Endodermal cell (in vitro differentiated cells): Measurements from ENCODE around the gene COLEC11. TPM values are rescaled to one million over a fixed set of nuclear protein-coding genes. Genes with fewer than 3 reads are reported as not detected.

Experiments
- DNase-seq: peaks from one replicate; pipeline ENCODE4 v3.0.0-alpha.2; 2017
- H3K27ac ChIP-seq: 2 replicates; pipeline ENCODE4 v1.5.1; 2013; ENCODE audit warnings: mild to moderate bottlenecking, low read depth, low read length, moderate library complexity
- H3K27me3 ChIP-seq: 2 replicates; pipeline ENCODE4 v1.6.1; 2013; ENCODE audit warnings: mild to moderate bottlenecking, low read length, moderate library complexity; ENCODE audit not compliant: insufficient read depth, control insufficient read depth, poor library complexity, severe bottlenecking
- H3K36me3 ChIP-seq: 2 replicates; pipeline ENCODE4 v1.7.0; 2013; ENCODE audit warnings: mild to moderate bottlenecking, low read length, moderate library complexity; ENCODE audit not compliant: control insufficient read depth, insufficient read depth
- H3K4me1 ChIP-seq: one replicate; pipeline ENCODE4 v1.7.0; 2013; ENCODE audit warnings: low read length; ENCODE audit not compliant: control insufficient read depth, insufficient read depth
- H3K4me3 ChIP-seq: 2 replicates; pipeline ENCODE4 v1.5.1; 2013; ENCODE audit warnings: mild to moderate bottlenecking, low read length, moderate library complexity
- H3K9ac ChIP-seq: 2 replicates; pipeline ENCODE4 v1.6.1; 2013; ENCODE audit warnings: mild to moderate bottlenecking, low read length, moderate library complexity; ENCODE audit not compliant: poor library complexity, severe bottlenecking; ENCODE audit errors: extremely low read depth
- H3K9me3 ChIP-seq: 2 replicates; pipeline ENCODE4 v1.6.1; 2013; ENCODE audit warnings: mild to moderate bottlenecking, low read length, moderate library complexity; ENCODE audit not compliant: control insufficient read depth
- H3K27ac Mint-ChIP-seq: 2 replicates; pipeline ENCODE4 v1.8.0; 2020; ENCODE audit warnings: mixed read lengths
- H3K27me3 Mint-ChIP-seq: 2 replicates; pipeline ENCODE4 v1.8.0; 2021; ENCODE audit warnings: mild to moderate bottlenecking, mixed read lengths; ENCODE audit not compliant: insufficient read depth
- H3K36me3 Mint-ChIP-seq: 2 replicates; pipeline ENCODE4 v1.8.0; 2020; ENCODE audit warnings: low read depth, mixed read lengths
- H3K4me1 Mint-ChIP-seq: 2 replicates; pipeline ENCODE4 v1.8.0; 2020; ENCODE audit warnings: mixed read lengths
- H3K4me3 Mint-ChIP-seq: 2 replicates; pipeline ENCODE4 v1.8.0; 2020; ENCODE audit warnings: mild to moderate bottlenecking, moderate library complexity, mixed read lengths
- H3K9me3 Mint-ChIP-seq: 2 replicates; pipeline ENCODE4 v1.8.0; 2020; ENCODE audit warnings: mild to moderate bottlenecking, mixed read lengths
- CTCF ChIP-seq: fragments of 200-600 bp; sonication (generic); conservative IDR thresholded peaks from 2 replicates; pipeline ENCODE4 v1.5.0; 2021; ENCODE audit warnings: antibody characterized with exemption, mild to moderate bottlenecking
- WGBS, 2 experiments: methylation state at CpG; one replicate each; pipeline versions ENCODE4 v1.1.5 to v1.1.7; 2013; ENCODE audit warnings: missing lambda C conversion rate in 2 of 2, mixed read lengths in 1 of 2; ENCODE audit not compliant: insufficient coverage in 1 of 2, insufficient read length in 1 of 2; 5-methylcytosine and 5-hydroxymethylcytosine counted together
- total RNA-seq, 2 donors: library from RNA; stranded (reverse); fragmentation: NEBNext Ultra II Directional in 1 of 2; extraction: Animal tissue kit (Norgen Biotek cat#: 25700) in 1 of 2; gene quantifications; 2 replicates in 1 of 2; 3 replicates in 1 of 2; pipeline ENCODE4 v1.2.1, GENCODE V29; 2021

The COLEC11 gene
- total RNA-seq, 2 donors from 2014 or later: 1.1 to 1.5 TPM

- no peak overlapping the region for H3K9ac ChIP-seq
- 95 to 96% methylated on average over 2 of the region's 2 CpGs for WGBS, 2 experiments
- Mint-ChIP-seq H3K4me1 (no peaks in the 10 kb centered on the region), H3K4me3 (no peak overlapping the region), H3K27me3 (peaks cover 2% of the 10 kb centered on the region), H3K36me3 (no peaks in the 10 kb centered on the region), H3K9me3 (no peaks in the 10 kb centered on the region), H3K27ac (no peak overlapping the region)
- TF ChIP-seq CTCF: no peak
- no peaks in the 10 kb centered on the region for H3K27me3 ChIP-seq
- no peaks in the 10 kb centered on the region for H3K36me3 ChIP-seq
- H3K9me3 ChIP-seq: no peaks in the 10 kb centered on the region
- no peak overlapping the region for H3K27ac ChIP-seq
- DNase-seq: no peak
- H3K4me1 ChIP-seq: no peaks in the 10 kb centered on the region
- no peak overlapping the region for H3K4me3 ChIP-seq
Observed at GRCh38 chr2:3679180-3679579, 84.3 kb downstream of the COLEC11 start.

GRCh38 chr2:3679616-3680393 is 84.9 kb downstream of the COLEC11 start:
- Mint-ChIP-seq H3K27me3 (peaks cover 2% of the 10 kb centered on the region), H3K36me3 (no peaks in the 10 kb centered on the region), H3K4me3 (no peak overlapping the region), H3K9me3 (no peaks in the 10 kb centered on the region), H3K27ac (no peak overlapping the region), H3K4me1 (no peaks in the 10 kb centered on the region)
- Histone ChIP-seq H3K27ac (no peak overlapping the region), H3K36me3 (no peaks in the 10 kb centered on the region), H3K4me1 (no peaks in the 10 kb centered on the region), H3K27me3 (no peaks in the 10 kb centered on the region), H3K9me3 (no peaks in the 10 kb centered on the region), H3K9ac (no peak overlapping the region), H3K4me3 (no peak overlapping the region)
- DNase-seq: no peak
- no peak for TF ChIP-seq CTCF
- 92 to 97% methylated on average over 5 to 23 of the region's 23 CpGs for whole genome bisulfite sequencing, 2 experiments

- WGBS, 2 experiments: 92 to 93% methylated on average over 15 to 18 of the region's 18 CpGs
- no peak overlapping the region for H3K27ac Mint-ChIP-seq
- Histone ChIP-seq H3K4me3 (no peak overlapping the region), H3K27ac (no peak overlapping the region), H3K9ac (no peak overlapping the region), H3K9me3 (no peaks in the 10 kb centered on the region), H3K27me3 (no peaks in the 10 kb centered on the region), H3K36me3 (no peaks in the 10 kb centered on the region), H3K4me1 (no peaks in the 10 kb centered on the region)
- no peaks in the 10 kb centered on the region for H3K4me1 Mint-ChIP-seq
- no peaks in the 10 kb centered on the region for H3K9me3 Mint-ChIP-seq
- no peak overlapping the region for H3K4me3 Mint-ChIP-seq
- DNase-seq: no peak
- no peak for TF ChIP-seq CTCF
- H3K27me3 Mint-ChIP-seq: peaks cover 4% of the 10 kb centered on the region
- no peaks in the 10 kb centered on the region for H3K36me3 Mint-ChIP-seq
Observed at GRCh38 chr2:3680548-3681345, 85.8 kb downstream of the COLEC11 start.
